Fibroblast of mammary gland (primary cell): ENCODE measurements around the gene ST6GALNAC3.

Source experiments
- DNase-seq: peaks from one replicate; pipeline ENCODE4 v3.0.0-alpha.2; 2010; ENCODE audit warnings: low read depth
- H3K4me3 ChIP-seq: 2 replicates; pipeline ENCODE4 v1.5.1; 2011; ENCODE audit warnings: low read depth, mild to moderate bottlenecking, low read length, moderate library complexity; ENCODE audit not compliant: control insufficient read depth
- CTCF ChIP-seq: conservative IDR thresholded peaks from 2 replicates; pipeline ENCODE4 v1.5.1; 2011; ENCODE audit warnings: low read depth, low read length, inconsistent platforms; ENCODE audit not compliant: control insufficient read depth, insufficient read depth

Gene ST6GALNAC3

GRCh38 chr1:76080552-76081079 is 6.1 kb downstream of the ST6GALNAC3 start:
- DNase-seq, result no peak
- TF ChIP-seq CTCF, result no peak
- H3K4me3 ChIP-seq, result no peak overlapping the region

GRCh38 chr1:76082062-76082461 is 7.5 kb downstream of the ST6GALNAC3 start:
- no peak overlapping the region for H3K4me3 ChIP-seq
- DNase-seq, result no peak
- TF ChIP-seq CTCF, result no peak

GRCh38 chr1:76083189-76083588 is 8.6 kb downstream of the ST6GALNAC3 start:
- no peak for TF ChIP-seq CTCF
- H3K4me3 ChIP-seq, result no peak overlapping the region
- DNase-seq, result no peak

- TF ChIP-seq CTCF, result no peak
- H3K4me3 ChIP-seq, result no peak overlapping the region
- DNase-seq, result peak; percentile 67
Measured at GRCh38 chr1:76084029-76084627, 9.6 kb downstream of the ST6GALNAC3 start.

GRCh38 chr1:76084685-76085084 is 10.1 kb downstream of the ST6GALNAC3 start:
- H3K4me3 ChIP-seq, result no peak overlapping the region
- no peak for TF ChIP-seq CTCF
- DNase-seq, result no peak

GRCh38 chr1:76086109-76086508 is 11.6 kb downstream of the ST6GALNAC3 start:
- no peak overlapping the region for H3K4me3 ChIP-seq
- DNase-seq, result no peak
- no peak for TF ChIP-seq CTCF
